ENCODE results near the gene MLPH. TPM values are rescaled to one million over a fixed set of nuclear protein-coding genes. Genes with fewer than 3 reads are reported as not detected.
A peak's percentile ranks its signal among the peaks of the same experiment; 100 is the strongest.

Gene MLPH
- total and polyA plus RNA-seq, 12 donors, result 9.7 to 60.0 (median 40.8) TPM

DNA sequence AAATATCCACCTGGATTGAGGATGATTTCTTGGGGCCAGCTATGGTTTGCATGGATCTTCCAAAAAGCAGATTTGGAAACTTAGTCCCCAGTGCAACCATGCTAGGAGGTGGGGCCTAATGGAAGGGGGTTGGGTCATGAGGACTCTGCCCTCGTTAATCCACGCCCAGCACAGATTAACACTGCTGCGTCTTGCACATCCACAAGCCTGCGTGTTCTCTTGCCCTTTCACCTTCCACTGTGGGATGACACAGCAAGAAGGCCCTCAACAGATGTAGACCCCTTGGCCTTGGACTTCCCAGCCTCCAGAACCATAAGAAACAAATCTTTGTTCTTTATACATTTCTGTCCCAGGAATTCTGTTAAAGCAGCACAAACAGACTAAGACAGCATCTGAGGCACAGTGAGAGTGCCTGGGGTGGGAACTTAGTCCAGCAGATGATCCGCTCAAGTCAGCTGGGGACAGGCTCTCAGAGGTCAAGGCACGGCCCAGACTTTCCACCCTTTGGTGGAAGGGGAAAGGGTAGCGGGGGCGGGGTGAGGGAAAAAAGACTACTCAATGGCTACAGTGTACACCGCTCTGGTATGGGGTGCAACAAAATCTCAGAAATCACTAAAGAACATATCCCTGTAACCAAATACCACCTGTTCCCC, 101.1 kb downstream of the MLPH start:
- no peak for ATAC-seq
- WGBS, 2 donors, result 86 to 92% methylated on average over 9 of the region's 9 CpGs

DNA sequence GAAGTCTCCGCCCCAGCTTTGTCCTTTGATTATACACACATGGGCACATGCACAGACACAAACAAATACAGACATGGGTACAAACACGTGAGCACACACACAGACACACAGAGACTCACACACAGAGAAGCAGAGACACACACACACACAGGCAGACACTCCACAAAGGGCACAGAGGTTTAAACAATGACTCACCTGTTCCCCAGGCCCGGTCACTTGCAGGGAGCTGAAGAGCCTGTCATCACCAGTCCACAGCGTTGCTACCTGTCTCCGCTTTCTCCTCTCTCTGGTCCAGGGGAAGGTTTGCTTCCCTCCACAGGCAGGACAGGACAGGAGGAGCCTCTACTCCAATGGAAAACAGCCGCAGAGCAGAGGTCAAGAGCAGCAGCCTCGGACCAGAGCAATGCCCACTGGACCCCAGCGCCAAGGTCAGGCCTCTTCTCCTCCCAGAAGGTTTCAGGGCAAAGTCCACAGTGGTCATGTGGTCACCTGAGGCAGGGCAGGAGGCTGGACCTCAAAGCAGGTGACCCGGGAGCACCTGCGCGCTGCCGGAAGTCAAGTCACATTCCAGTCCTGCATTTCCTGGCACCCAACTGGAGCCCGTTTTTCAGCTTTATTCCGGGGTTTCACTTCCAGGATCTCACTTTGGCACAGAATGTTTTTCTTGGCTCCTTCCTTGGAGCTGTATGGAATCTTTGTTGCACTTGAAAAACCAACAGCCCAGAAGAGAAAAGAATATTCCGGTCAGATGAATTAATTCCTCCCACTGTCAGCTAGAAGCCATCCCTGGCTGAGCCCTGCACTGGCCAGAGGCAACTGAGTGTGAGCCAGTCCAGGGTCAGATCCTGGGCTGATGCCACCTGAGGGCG, 103.5 kb downstream of the MLPH start, which contains the start of gene RAB17:
Gene RAB17, minus strand, starts transcription at position 463 of the 869 bp plus-strand sequence. CDS start 4,580 bp downstream, outside the sequence.
- Histone ChIP-seq H3K27me3 (no peaks in the 10 kb centered on the region), H3K27ac (peak within 1 kb of the TSS in 4 of 10 donors; percentile 9 to 43 (median 40)), H3K4me1 (peaks cover 10 to 47% (median 26%) of the 10 kb centered on the region in 9 donors), H3K4me3 (peak within 1 kb of the TSS in 1 of 10 donors; percentile 4), H3K9me3 (no peaks in the 10 kb centered on the region), H3K36me3 (no peaks in the 10 kb centered on the region)
- intact Hi-C loops (cut with DNase I), result loop anchor here in 2 of 10 donors (5.0 to 10.0 kb wide), 2 partner anchors 74 to 82 kb away; no protein-coding TSS in a partner anchor
- TF ChIP-seq, protein P1, sequence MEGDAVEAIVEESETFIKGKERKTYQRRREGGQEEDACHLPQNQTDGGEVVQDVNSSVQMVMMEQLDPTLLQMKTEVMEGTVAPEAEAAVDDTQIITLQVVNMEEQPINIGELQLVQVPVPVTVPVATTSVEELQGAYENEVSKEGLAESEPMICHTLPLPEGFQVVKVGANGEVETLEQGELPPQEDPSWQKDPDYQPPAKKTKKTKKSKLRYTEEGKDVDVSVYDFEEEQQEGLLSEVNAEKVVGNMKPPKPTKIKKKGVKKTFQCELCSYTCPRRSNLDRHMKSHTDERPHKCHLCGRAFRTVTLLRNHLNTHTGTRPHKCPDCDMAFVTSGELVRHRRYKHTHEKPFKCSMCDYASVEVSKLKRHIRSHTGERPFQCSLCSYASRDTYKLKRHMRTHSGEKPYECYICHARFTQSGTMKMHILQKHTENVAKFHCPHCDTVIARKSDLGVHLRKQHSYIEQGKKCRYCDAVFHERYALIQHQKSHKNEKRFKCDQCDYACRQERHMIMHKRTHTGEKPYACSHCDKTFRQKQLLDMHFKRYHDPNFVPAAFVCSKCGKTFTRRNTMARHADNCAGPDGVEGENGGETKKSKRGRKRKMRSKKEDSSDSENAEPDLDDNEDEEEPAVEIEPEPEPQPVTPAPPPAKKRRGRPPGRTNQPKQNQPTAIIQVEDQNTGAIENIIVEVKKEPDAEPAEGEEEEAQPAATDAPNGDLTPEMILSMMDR (IDR thresholded peaks at IDR 0.05), result no peak
- ATAC-seq, result peak in 6 of 8 donors; percentile 38 to 74 (median 58)
- DNase-seq, result no peak
- WGBS, 2 donors, result 61 to 62% methylated on average over 16 of the region's 16 CpGs

More for the DNA sequence above, 101.1 kb downstream of the MLPH start:
- H3K27me3 ChIP-seq, result no peaks in the 10 kb centered on the region
- H3K9me3 ChIP-seq, result no peaks in the 10 kb centered on the region
- TF ChIP-seq, protein P1 (IDR thresholded peaks at IDR 0.05), result no peak
- no peaks in the 10 kb centered on the region for H3K36me3 ChIP-seq
- H3K27ac ChIP-seq, result no peak overlapping the region
- peaks cover 6 to 29% (median 17%) of the 10 kb centered on the region in 9 donors for H3K4me1 ChIP-seq
- no peak for DNase-seq
- intact Hi-C loops (cut with DNase I), result loop anchor here in 1 of 10 donors (5.0 to 10.0 kb wide), 2 partner anchors 77 to 159 kb away; no protein-coding TSS in a partner anchor
- H3K4me3 ChIP-seq, result no peak overlapping the region

DNA sequence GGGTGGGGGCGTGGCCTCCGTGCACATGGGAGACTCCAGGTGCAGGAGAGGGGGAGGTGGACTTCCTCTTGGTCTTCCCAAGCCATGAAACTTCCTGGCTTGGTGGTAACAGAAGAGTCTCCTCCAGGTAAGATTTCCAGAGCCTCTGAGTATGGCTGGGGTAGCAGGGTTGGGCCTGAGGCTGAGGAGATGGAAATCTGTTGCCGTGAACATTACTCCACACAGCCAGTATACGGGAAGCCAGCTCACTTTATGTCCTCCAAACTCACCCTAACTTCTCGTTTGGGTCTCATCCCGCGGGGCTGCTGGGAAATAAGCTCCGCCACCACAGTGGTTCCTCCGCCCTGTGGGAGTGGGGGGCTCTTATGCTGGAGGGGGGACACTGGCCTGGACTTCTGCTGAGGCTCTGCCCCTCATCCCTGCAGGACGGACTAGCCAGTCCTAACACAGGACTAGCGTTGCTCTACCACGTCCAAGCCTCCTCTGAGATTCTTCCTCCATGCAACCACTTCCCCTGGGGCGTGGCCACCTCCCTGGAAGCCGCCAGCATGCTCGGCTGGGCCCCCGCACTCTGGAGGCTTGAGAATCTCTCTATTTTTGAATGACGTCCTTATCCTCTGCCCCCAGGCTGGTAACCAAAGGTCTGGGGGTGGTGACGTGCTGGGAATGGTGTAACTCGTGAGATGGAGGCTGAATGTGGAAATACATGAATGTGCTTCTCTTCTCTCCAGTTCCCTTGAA, 104.3 kb downstream of the MLPH start:
- 67 to 73% methylated on average over 19 of the region's 19 CpGs for whole genome bisulfite sequencing, 2 donors
- H3K4me1 ChIP-seq, result peaks cover 10 to 51% (median 26%) of the 10 kb centered on the region in 9 donors
- TF ChIP-seq, protein P1 (IDR thresholded peaks at IDR 0.05), result no peak
- peak overlapping the region in 2 of 10 donors; percentile 39 to 41 for H3K27ac ChIP-seq
- H3K9me3 ChIP-seq, result no peaks in the 10 kb centered on the region
- intact Hi-C loops (cut with DNase I), result loop anchor here in 2 of 10 donors (5.0 to 10.0 kb wide), 2 partner anchors 73 to 81 kb away; no protein-coding TSS in a partner anchor
- peak overlapping the region in 1 of 10 donors; percentile 4 for H3K4me3 ChIP-seq
- no peaks in the 10 kb centered on the region for H3K36me3 ChIP-seq
- no peak for ATAC-seq
- no peaks in the 10 kb centered on the region for H3K27me3 ChIP-seq
- DNase-seq, result no peak

Measured in heart right ventricle (tissue), 16 donors.